ENCODE data around the gene FOXP1. TPM values are rescaled to one million over a fixed set of nuclear protein-coding genes. Genes with fewer than 3 reads are reported as not detected.

The FOXP1 gene
- total and polyA plus RNA-seq, 12 donors = 4.8 to 56.0 (median 43.8) TPM

DNA sequence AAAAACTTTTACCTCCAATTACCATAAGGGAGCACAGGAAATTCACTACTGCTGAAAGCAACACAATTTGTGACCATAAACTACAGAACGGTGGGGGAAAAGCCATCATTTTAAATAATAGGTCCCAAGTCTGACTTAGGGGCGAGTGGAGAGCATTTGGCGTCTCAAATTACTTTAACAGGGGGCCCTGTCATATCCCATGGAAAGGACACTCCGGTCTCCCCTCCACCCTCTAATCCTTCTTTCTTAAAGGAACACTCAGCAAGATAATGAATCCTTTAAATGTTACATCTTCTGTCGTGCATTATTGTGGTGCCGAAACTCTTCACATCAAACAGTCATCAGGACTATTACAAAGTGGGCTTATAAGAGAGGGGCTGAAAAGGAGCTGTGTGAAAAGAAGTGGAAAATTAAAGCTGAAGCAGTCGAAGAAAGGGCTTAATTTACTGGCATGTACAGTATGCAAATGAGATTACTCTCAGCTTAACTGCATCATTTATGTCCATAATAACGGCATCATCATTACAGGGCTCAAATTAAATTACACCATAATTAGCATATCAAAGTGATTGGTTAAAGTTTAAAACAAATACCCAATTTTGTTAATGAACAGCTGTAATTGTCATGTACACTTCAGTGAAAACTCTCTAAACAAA lies 342.2 kb downstream of the FOXP1 start:
- H3K27ac ChIP-seq = peak overlapping the region in 4 of 10 donors; percentile 16 to 82 (median 20)
- WGBS, 2 donors = 68 to 77% methylated on average over 8 of the region's 8 CpGs
- intact Hi-C loops (cut with DNase I) = loop anchor here in 4 of 10 donors (5.0 to 10.0 kb wide), 4 partner anchors 109 to 343 kb away; partner anchors contain the start of gene FOXP1 (in 1 of the 4)

DNA sequence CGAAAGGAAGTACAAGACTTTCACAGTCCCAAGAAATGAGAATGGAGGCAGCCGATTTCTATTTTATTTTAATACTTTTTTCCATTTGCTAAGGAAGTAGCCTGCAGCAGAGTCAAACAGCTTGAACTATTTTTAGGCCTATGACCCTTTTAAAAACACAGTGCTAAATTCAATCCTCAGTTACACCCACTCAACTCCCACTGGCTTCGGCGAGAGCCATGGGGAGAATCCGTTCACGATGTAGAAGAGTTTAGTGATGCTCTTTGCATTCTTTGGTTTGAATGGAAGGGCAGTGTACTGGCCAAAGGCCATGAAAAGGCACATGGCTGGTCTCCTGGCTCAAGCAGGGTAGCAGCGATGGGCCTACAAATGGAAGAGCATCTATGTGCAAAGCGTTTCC lies 343.5 kb downstream of the FOXP1 start:
- no peak overlapping the region for H3K4me3 ChIP-seq

More for the DNA sequence above, 342.2 kb downstream of the FOXP1 start:
- ATAC-seq (no peak), DNase-seq (no peak)
- no peak overlapping the region for H3K4me3 ChIP-seq
- no peaks in the 10 kb centered on the region for H3K36me3 ChIP-seq
- peaks cover 6 to 72% (median 42%) of the 10 kb centered on the region in 9 donors for H3K4me1 ChIP-seq
- TF ChIP-seq, protein P1, sequence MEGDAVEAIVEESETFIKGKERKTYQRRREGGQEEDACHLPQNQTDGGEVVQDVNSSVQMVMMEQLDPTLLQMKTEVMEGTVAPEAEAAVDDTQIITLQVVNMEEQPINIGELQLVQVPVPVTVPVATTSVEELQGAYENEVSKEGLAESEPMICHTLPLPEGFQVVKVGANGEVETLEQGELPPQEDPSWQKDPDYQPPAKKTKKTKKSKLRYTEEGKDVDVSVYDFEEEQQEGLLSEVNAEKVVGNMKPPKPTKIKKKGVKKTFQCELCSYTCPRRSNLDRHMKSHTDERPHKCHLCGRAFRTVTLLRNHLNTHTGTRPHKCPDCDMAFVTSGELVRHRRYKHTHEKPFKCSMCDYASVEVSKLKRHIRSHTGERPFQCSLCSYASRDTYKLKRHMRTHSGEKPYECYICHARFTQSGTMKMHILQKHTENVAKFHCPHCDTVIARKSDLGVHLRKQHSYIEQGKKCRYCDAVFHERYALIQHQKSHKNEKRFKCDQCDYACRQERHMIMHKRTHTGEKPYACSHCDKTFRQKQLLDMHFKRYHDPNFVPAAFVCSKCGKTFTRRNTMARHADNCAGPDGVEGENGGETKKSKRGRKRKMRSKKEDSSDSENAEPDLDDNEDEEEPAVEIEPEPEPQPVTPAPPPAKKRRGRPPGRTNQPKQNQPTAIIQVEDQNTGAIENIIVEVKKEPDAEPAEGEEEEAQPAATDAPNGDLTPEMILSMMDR (IDR thresholded peaks at IDR 0.05) = no peak
- no peaks in the 10 kb centered on the region for H3K9me3 ChIP-seq
- H3K27me3 ChIP-seq = no peaks in the 10 kb centered on the region

DNA sequence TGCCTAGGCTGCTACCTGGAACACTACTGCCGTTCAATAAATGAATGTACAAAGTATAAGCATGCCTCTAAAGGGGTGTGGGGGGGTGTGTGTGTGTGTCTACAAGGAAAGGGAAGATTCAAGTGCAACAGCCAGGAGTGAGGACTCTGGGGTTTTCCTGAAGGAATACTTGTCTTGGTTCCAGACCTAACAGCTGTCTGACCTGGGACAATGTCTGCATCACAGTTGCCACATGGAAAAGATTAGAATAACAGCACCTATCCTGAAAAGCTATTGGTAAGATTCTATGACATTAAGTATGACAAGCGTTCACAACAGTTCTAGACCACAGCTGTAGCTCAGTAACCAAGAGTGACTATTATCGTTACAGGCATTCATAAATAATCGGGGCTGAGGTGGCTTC lies 345.2 kb downstream of the FOXP1 start:
- Histone ChIP-seq H3K36me3 (no peaks in the 10 kb centered on the region), H3K27ac (no peak overlapping the region), H3K27me3 (no peaks in the 10 kb centered on the region), H3K4me1 (peaks cover 4 to 50% (median 16%) of the 10 kb centered on the region in 9 donors), H3K9me3 (peaks cover 0 to 5% (median 0%) of the 10 kb centered on the region in 11 donors), H3K4me3 (no peak overlapping the region)
- TF ChIP-seq, protein P1 (IDR thresholded peaks at IDR 0.05) = no peak
- intact Hi-C loops (cut with DNase I) = loop anchor here in 1 of 10 donors (10.0 kb wide), 1 partner anchor 114 kb away; no protein-coding TSS in a partner anchor
- no peak for DNase-seq
- WGBS, 2 donors = 74 to 80% methylated on average over 4 of the region's 4 CpGs
- no peak for ATAC-seq

More for the DNA sequence above, 343.5 kb downstream of the FOXP1 start:
- 35 to 42% methylated on average over 8 of the region's 8 CpGs for WGBS, 2 donors
- Histone ChIP-seq H3K9me3 (peaks cover 0 to 5% (median 0%) of the 10 kb centered on the region in 11 donors), H3K4me1 (peaks cover 4 to 62% (median 28%) of the 10 kb centered on the region in 9 donors), H3K27me3 (no peaks in the 10 kb centered on the region), H3K27ac (peak overlapping the region in 8 of 10 donors; percentile 9 to 79 (median 65)), H3K36me3 (no peaks in the 10 kb centered on the region)
- ATAC-seq (peak in 7 of 8 donors; percentile 34 to 79 (median 53)), DNase-seq (peak in 1 of 2 donors; percentile 23)
- TF ChIP-seq, protein P1 (IDR thresholded peaks at IDR 0.05) = no peak
- intact Hi-C loops (cut with DNase I) = loop anchor here in 4 of 10 donors (5.0 to 10.0 kb wide), 4 partner anchors 108 to 345 kb away; partner anchors contain the start of gene FOXP1 (in 1 of the 4)

DNA sequence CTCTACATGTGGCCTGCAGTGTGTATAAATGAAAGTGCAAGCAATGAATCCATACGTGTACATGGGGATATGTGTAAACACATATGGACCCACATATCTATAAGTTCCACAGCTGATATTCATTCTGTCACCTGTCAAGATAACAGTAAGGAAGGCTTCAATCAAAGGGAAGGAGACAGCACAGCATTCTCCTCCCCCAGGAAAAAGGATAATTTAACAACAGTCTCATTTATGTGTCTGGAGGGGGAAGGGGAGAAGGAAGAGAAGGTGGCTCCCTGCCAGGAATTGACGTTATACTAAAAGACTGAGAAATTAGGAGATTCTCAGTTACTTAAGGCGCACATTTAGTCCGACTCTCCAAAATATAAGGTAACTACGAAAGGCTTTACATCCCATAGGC lies 345.9 kb downstream of the FOXP1 start:
- 65 to 69% methylated on average over 5 of the region's 5 CpGs for WGBS, 2 donors
- intact Hi-C loops (cut with DNase I) = loop anchor here in 1 of 10 donors (10.0 kb wide), 1 partner anchor 113 kb away; no protein-coding TSS in a partner anchor
- H3K27ac ChIP-seq = no peak overlapping the region

More for the DNA sequence above, 345.9 kb downstream of the FOXP1 start:
- H3K4me3 ChIP-seq = no peak overlapping the region
- H3K9me3 ChIP-seq = peaks cover 0 to 5% (median 0%) of the 10 kb centered on the region in 11 donors
- TF ChIP-seq, protein P1 (IDR thresholded peaks at IDR 0.05) = no peak
- H3K27me3 ChIP-seq = no peaks in the 10 kb centered on the region
- no peak for DNase-seq
- no peaks in the 10 kb centered on the region for H3K36me3 ChIP-seq
- H3K4me1 ChIP-seq = peaks cover 4 to 43% (median 16%) of the 10 kb centered on the region in 9 donors
- ATAC-seq = no peak

Data from heart right ventricle (tissue), 16 donors.